ENCODE data around the gene PRKAB1.

GRCh38 chr12:119652665-119653064, 15.3 kb upstream of the PRKAB1 start:
- TF ChIP-seq CTCF (IDR thresholded peaks at IDR 0.05 in 2 of 3, conservative IDR thresholded peaks at IDR 0.05 in 1 of 3; ENCODE audit: borderline replicate concordance in 1 of 3, insufficient read depth in 1 of 3, low read depth in 2 of 3, low read length in 2 of 3) (no peak), EZH2 (IDR thresholded peaks at IDR 0.05) (no peak), YY1 (IDR thresholded peaks at IDR 0.05; ENCODE audit: extremely low read depth, insufficient replicate concordance, low read depth, low read length) (no peak), POLR2A (IDR thresholded peaks at IDR 0.05; ENCODE audit: borderline replicate concordance, extremely low read depth, insufficient read depth, insufficient read length) (no peak), POLR2AphosphoS5 (IDR thresholded peaks at IDR 0.05; ENCODE audit: low read depth, low read length) (no peak)
- TF ChIP-seq, protein P1, sequence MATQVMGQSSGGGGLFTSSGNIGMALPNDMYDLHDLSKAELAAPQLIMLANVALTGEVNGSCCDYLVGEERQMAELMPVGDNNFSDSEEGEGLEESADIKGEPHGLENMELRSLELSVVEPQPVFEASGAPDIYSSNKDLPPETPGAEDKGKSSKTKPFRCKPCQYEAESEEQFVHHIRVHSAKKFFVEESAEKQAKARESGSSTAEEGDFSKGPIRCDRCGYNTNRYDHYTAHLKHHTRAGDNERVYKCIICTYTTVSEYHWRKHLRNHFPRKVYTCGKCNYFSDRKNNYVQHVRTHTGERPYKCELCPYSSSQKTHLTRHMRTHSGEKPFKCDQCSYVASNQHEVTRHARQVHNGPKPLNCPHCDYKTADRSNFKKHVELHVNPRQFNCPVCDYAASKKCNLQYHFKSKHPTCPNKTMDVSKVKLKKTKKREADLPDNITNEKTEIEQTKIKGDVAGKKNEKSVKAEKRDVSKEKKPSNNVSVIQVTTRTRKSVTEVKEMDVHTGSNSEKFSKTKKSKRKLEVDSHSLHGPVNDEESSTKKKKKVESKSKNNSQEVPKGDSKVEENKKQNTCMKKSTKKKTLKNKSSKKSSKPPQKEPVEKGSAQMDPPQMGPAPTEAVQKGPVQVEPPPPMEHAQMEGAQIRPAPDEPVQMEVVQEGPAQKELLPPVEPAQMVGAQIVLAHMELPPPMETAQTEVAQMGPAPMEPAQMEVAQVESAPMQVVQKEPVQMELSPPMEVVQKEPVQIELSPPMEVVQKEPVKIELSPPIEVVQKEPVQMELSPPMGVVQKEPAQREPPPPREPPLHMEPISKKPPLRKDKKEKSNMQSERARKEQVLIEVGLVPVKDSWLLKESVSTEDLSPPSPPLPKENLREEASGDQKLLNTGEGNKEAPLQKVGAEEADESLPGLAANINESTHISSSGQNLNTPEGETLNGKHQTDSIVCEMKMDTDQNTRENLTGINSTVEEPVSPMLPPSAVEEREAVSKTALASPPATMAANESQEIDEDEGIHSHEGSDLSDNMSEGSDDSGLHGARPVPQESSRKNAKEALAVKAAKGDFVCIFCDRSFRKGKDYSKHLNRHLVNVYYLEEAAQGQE (IDR thresholded peaks at IDR 0.05; ENCODE audit: low read depth) = no peak

Data from HCT116 (cell line).